Activated T-cell treated with anti-CD3 and anti-CD28 coated beads, Interleukin-2, amount 50 U/mL, for 24 hours (primary cell): ENCODE results near the gene SLC44A2.

Source experiments
- DNase-seq: peaks from one replicate; pipeline ENCODE4 v3.0.0-alpha.2; 2020
- H3K27ac Mint-ChIP-seq: 2 replicates; pipeline ENCODE4 v1.8.0; 2020; ENCODE audit warnings: mild to moderate bottlenecking, mixed read lengths
- H3K27me3 Mint-ChIP-seq: 2 replicates; pipeline ENCODE4 v1.8.0; 2020; ENCODE audit warnings: mixed read lengths
- H3K36me3 Mint-ChIP-seq: 2 replicates; pipeline ENCODE4 v1.8.0; 2020; ENCODE audit warnings: low read depth, mixed read lengths
- H3K4me1 Mint-ChIP-seq: 2 replicates; pipeline ENCODE4 v1.8.0; 2020; ENCODE audit warnings: low read depth, mixed read lengths
- H3K4me3 Mint-ChIP-seq: 2 replicates; pipeline ENCODE4 v1.8.0; 2020; ENCODE audit warnings: mild to moderate bottlenecking, moderate library complexity, mixed read lengths
- H3K9me3 Mint-ChIP-seq: 2 replicates; pipeline ENCODE4 v1.8.0; 2020; ENCODE audit warnings: mixed read lengths

SLC44A2 gene

GRCh38 chr19:10677751-10678150, 52.4 kb downstream of the SLC44A2 start:
- H3K27me3 Mint-ChIP-seq: no peaks in the 10 kb centered on the region
- H3K4me3 Mint-ChIP-seq: no peak overlapping the region
- H3K9me3 Mint-ChIP-seq: no peaks in the 10 kb centered on the region
- H3K36me3 Mint-ChIP-seq: peaks cover 99% of the 10 kb centered on the region
- no peak overlapping the region for H3K27ac Mint-ChIP-seq
- no peak for DNase-seq
- H3K4me1 Mint-ChIP-seq: no peaks in the 10 kb centered on the region

- DNase-seq: no peak
- Mint-ChIP-seq H3K36me3 (peaks cover 99% of the 10 kb centered on the region), H3K4me3 (no peak overlapping the region), H3K9me3 (no peaks in the 10 kb centered on the region), H3K27me3 (no peaks in the 10 kb centered on the region), H3K4me1 (no peaks in the 10 kb centered on the region), H3K27ac (peak overlapping the region; percentile 29)
Observed at GRCh38 chr19:10678813-10679212, 53.5 kb downstream of the SLC44A2 start.

- no peak for DNase-seq
- peaks cover 100% of the 10 kb centered on the region for H3K36me3 Mint-ChIP-seq
- H3K27ac Mint-ChIP-seq: no peak overlapping the region
- no peaks in the 10 kb centered on the region for H3K9me3 Mint-ChIP-seq
- no peaks in the 10 kb centered on the region for H3K27me3 Mint-ChIP-seq
- H3K4me3 Mint-ChIP-seq: no peak overlapping the region
- no peaks in the 10 kb centered on the region for H3K4me1 Mint-ChIP-seq
Observed at GRCh38 chr19:10679743-10680142, 54.4 kb downstream of the SLC44A2 start.

- peaks cover 100% of the 10 kb centered on the region for H3K36me3 Mint-ChIP-seq
- H3K4me1 Mint-ChIP-seq: no peaks in the 10 kb centered on the region
- H3K4me3 Mint-ChIP-seq: no peak overlapping the region
- no peak for DNase-seq
- H3K27ac Mint-ChIP-seq: no peak overlapping the region
- no peaks in the 10 kb centered on the region for H3K27me3 Mint-ChIP-seq
- no peaks in the 10 kb centered on the region for H3K9me3 Mint-ChIP-seq
Observed at GRCh38 chr19:10680545-10681135, 55.3 kb downstream of the SLC44A2 start.

- Mint-ChIP-seq H3K27me3 (no peaks in the 10 kb centered on the region), H3K4me3 (no peak overlapping the region), H3K4me1 (no peaks in the 10 kb centered on the region), H3K36me3 (peaks cover 98% of the 10 kb centered on the region), H3K27ac (peak overlapping the region; percentile 60), H3K9me3 (no peaks in the 10 kb centered on the region)
- no peak for DNase-seq
Observed at GRCh38 chr19:10681658-10682057, 56.3 kb downstream of the SLC44A2 start.

GRCh38 chr19:10682397-10683063, 57.2 kb downstream of the SLC44A2 start:
- H3K4me1 Mint-ChIP-seq: no peaks in the 10 kb centered on the region
- H3K27me3 Mint-ChIP-seq: no peaks in the 10 kb centered on the region
- H3K27ac Mint-ChIP-seq: no peak overlapping the region
- no peak overlapping the region for H3K4me3 Mint-ChIP-seq
- H3K36me3 Mint-ChIP-seq: peaks cover 98% of the 10 kb centered on the region
- H3K9me3 Mint-ChIP-seq: no peaks in the 10 kb centered on the region
- DNase-seq: no peak

- Mint-ChIP-seq H3K27me3 (no peaks in the 10 kb centered on the region), H3K4me1 (no peaks in the 10 kb centered on the region), H3K4me3 (no peak overlapping the region), H3K27ac (no peak overlapping the region), H3K9me3 (no peaks in the 10 kb centered on the region), H3K36me3 (peaks cover 98% of the 10 kb centered on the region)
- no peak for DNase-seq
Observed at GRCh38 chr19:10683064-10683426, 57.7 kb downstream of the SLC44A2 start.

GRCh38 chr19:10683582-10683981, 58.2 kb downstream of the SLC44A2 start:
- DNase-seq: no peak
- H3K27ac Mint-ChIP-seq: no peak overlapping the region
- no peaks in the 10 kb centered on the region for H3K27me3 Mint-ChIP-seq
- no peaks in the 10 kb centered on the region for H3K4me1 Mint-ChIP-seq
- no peaks in the 10 kb centered on the region for H3K9me3 Mint-ChIP-seq
- H3K36me3 Mint-ChIP-seq: peaks cover 98% of the 10 kb centered on the region
- no peak overlapping the region for H3K4me3 Mint-ChIP-seq

- H3K4me1 Mint-ChIP-seq: no peaks in the 10 kb centered on the region
- peaks cover 98% of the 10 kb centered on the region for H3K36me3 Mint-ChIP-seq
- no peak overlapping the region for H3K4me3 Mint-ChIP-seq
- no peak overlapping the region for H3K27ac Mint-ChIP-seq
- DNase-seq: no peak
- H3K9me3 Mint-ChIP-seq: no peaks in the 10 kb centered on the region
- H3K27me3 Mint-ChIP-seq: no peaks in the 10 kb centered on the region
Observed at GRCh38 chr19:10685210-10685609, 59.9 kb downstream of the SLC44A2 start.

- no peaks in the 10 kb centered on the region for H3K4me1 Mint-ChIP-seq
- no peak overlapping the region for H3K4me3 Mint-ChIP-seq
- no peaks in the 10 kb centered on the region for H3K9me3 Mint-ChIP-seq
- H3K36me3 Mint-ChIP-seq: peaks cover 98% of the 10 kb centered on the region
- no peak for DNase-seq
- no peaks in the 10 kb centered on the region for H3K27me3 Mint-ChIP-seq
- peak overlapping the region; percentile 29 for H3K27ac Mint-ChIP-seq
Observed at GRCh38 chr19:10686193-10686592, 60.8 kb downstream of the SLC44A2 start.

GRCh38 chr19:10686661-10687517, 61.5 kb downstream of the SLC44A2 start:
- H3K9me3 Mint-ChIP-seq: no peaks in the 10 kb centered on the region
- H3K4me3 Mint-ChIP-seq: no peak overlapping the region
- peaks cover 98% of the 10 kb centered on the region for H3K36me3 Mint-ChIP-seq
- H3K27me3 Mint-ChIP-seq: no peaks in the 10 kb centered on the region
- no peaks in the 10 kb centered on the region for H3K4me1 Mint-ChIP-seq
- peak overlapping the region; percentile 71 for H3K27ac Mint-ChIP-seq
- no peak for DNase-seq

- Mint-ChIP-seq H3K36me3 (peaks cover 98% of the 10 kb centered on the region), H3K9me3 (no peaks in the 10 kb centered on the region), H3K4me3 (no peak overlapping the region)
Observed at GRCh38 chr19:10687518-10688288, 62.4 kb downstream of the SLC44A2 start.

GRCh38 chr19:10688545-10689280, 63.4 kb downstream of the SLC44A2 start:
- Mint-ChIP-seq H3K27ac (peak overlapping the region; percentile 51), H3K4me1 (no peaks in the 10 kb centered on the region), H3K4me3 (no peak overlapping the region), H3K36me3 (peaks cover 89% of the 10 kb centered on the region), H3K27me3 (no peaks in the 10 kb centered on the region), H3K9me3 (no peaks in the 10 kb centered on the region)
- no peak for DNase-seq

More at GRCh38 chr19:10687518-10688288, 62.4 kb downstream of the SLC44A2 start:
- no peaks in the 10 kb centered on the region for H3K4me1 Mint-ChIP-seq
- DNase-seq: no peak
- H3K27ac Mint-ChIP-seq: peak overlapping the region; percentile 71
- H3K27me3 Mint-ChIP-seq: no peaks in the 10 kb centered on the region

- no peaks in the 10 kb centered on the region for H3K27me3 Mint-ChIP-seq
- no peak for DNase-seq
- H3K4me1 Mint-ChIP-seq: peaks cover 9% of the 10 kb centered on the region
- H3K27ac Mint-ChIP-seq: peak overlapping the region; percentile 44
- H3K36me3 Mint-ChIP-seq: peaks cover 73% of the 10 kb centered on the region
- H3K9me3 Mint-ChIP-seq: no peaks in the 10 kb centered on the region
- H3K4me3 Mint-ChIP-seq: no peak overlapping the region
Observed at GRCh38 chr19:10690341-10690781, 65.0 kb downstream of the SLC44A2 start.
